Inferior parietal cortex (tissue), 1 donor: ENCODE data around the gene MIDN.
"Not testable (repeated sequence)": the region's sequence is repeated elsewhere in the genome, so short reads cannot be mapped to it uniquely, and the experiment has no call there.

Experiments used
- DNase-seq: peaks from one replicate; pipeline ENCODE4 v3.0.0-alpha.2; 2016; ENCODE audit errors: extremely low spot score

The MIDN gene

DNA sequence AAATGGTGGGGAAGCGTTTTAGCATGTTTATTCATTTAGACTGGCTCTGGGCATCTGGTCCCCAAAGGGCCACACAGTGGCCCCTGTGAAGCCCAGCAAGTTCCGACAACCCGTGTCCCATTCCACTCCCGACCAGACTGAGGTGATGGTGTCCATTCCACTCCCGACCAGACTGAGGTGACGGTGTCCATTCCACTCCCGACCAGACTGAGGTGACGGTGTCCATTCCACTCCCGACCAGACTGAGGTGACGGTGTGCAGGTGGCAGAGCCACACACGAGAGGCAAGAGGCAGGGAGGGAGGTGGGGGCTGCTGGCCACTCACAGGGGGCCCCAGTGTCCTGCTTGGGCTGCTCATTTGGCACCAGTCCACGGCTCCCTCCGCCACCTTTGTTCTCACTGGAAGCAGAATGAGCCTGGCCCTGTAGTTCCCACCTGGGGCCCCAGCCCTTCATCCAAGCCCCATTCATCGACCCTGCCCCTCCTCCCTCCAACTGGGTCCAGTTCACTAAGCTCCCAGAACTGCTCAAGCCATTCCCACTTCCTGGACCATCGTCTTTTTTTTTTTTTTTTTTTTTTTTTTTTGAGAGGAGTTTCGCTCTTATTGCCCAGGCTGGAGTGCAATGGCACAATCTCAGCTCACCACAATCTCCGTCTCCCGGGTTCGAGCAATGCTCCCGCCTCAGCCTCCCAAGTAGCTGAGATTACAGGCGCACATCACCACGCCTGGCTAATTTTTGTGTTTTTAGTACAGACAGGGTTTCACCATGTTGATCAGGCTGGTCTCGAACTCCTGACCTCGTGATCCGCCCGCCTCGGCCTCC, 1.9 kb upstream of the MIDN start:
- DNase-seq, result not testable (repeated sequence)

DNA sequence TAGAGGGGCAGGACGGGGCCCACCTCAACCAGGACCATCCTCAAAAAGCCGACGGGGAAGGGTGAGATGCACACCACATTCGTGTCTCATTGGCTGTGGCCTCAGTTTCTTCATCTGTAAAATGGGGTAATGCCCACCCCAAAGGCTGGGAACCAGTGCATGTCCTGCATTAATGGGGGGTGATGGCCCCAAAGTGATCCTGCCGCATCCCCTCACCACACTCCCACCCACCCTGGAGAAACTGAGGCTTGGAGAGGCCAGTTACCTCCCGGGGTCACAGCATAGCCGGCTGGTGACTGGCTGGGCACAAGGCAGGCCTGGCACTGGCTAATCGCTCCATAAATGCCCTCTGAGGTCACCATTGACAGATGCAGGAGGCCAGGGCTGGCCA, 640 bp upstream of the MIDN start:
- no peak for DNase-seq

DNA sequence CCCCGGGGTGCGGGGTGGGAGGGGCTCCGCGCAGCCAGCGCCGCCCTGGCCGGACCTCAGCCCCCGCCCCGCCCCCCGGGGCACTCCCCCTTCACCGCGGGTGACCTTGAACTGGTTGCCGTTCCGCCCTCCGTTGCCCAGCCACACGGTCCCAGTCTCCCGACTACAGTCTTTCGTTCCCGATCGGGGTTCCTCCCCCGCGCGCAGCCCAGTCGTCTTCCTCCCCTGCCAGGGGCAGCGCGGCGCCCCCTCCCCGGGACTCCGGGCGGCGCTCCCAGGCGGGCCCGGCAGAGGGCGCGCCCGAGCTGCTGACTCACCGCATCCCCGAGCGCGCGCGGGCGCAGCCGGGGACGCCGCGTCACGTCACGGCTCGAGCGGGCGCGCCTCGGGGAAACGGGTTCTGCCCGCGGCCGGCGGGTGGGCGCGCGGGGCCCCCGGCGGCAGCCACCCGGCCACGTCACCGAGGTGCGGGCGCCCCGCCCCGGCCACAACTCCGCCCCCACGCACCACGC, 459 bp downstream of the MIDN start:
- DNase-seq, result peak; percentile 70

DNA sequence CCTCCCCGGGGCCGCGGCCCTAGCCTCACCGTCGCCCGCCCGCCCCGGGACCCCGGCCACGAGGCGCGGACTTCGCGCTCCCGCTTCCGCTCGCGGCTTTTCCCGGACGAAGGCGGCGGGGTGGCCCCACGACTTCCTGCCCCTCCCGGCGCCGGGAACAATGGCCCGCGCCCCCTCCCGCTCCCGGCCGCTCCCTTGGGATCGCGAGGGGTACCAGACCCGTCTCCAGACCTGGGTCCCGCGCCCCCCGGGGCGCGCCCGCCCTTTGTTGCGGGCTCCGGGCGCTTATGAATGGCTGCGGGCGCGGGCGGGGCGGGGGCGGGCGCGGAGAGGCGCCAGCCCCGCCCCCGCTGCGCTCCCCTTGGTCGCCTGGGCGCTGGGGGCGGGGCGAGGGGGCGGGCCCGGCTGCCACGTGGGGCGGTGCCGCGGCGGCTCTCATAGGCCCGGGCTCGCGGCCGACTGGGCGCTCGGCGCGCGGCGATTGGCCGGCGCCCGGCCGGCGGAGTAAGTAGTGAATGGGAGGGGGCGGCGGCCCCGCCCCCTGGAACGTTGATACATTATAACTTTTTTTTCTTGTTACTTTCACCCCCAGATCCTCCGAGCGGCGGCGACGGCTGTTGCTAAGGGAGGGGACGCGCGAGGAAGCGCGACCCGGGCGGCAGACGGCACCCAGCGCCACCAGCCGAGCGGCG, 1.1 kb downstream of the MIDN start:
- peak; percentile 87 for DNase-seq

DNA sequence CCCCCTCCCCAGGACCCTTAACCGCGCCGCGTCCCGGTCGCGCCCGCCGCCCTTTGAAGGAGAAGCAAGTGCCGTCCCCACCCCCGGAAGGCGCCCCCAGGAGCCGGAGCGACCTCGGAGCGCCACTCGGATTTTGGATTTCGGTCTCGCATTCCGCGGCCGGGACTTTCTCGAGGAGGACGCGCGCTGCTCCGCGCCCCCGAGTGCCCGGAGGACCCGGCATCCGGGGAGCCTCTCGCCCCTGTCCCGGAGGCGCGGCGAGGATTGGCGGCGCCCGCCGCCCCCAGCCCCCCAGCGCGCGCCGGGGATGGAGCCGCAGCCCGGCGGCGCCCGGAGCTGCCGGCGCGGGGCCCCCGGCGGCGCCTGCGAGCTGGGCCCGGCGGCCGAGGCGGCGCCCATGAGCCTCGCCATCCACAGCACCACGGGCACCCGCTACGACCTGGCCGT, 1.6 kb downstream of the MIDN start:
- no peak for DNase-seq

DNA sequence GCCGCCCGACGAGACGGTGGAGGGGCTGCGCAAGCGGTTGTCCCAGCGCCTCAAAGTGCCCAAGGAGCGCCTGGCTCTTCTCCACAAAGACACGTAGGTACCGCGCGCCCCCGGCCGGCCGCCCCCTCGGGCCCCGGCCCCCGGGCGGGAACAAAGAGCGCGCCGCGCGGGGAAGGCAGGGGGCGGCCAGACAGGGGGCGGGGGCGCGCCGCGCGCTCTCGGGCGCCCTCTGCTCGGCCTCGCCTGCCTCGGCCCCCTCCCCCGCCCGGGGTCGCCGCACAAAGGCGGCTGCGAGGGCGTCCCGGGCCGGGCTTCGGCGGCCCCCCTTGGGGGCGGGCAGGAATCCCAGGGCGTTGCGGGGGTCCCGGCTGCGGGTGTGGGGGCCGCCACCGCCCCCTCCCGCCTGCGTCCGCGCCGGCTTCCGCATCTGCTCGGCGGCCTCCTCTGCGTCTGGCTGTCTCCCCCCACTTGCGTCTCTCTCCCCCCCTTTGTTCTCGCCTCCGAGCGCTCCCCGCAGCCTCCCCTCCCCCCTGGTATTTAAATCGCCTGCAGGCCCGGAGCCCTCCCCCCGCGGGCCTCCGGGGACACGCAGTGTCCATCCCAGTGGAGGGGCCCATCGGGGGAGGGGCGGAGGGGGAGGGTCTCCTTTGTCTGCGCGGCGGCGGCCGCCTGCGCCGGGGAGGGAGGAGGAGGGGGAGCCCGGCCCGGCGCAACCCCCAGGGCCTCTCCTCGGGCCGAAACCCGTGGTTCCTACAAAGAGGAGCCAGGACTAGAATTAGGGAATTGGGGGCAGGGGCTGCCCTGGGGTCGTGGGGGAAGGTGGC, 2.3 kb downstream of the MIDN start:
- no peak for DNase-seq

DNA sequence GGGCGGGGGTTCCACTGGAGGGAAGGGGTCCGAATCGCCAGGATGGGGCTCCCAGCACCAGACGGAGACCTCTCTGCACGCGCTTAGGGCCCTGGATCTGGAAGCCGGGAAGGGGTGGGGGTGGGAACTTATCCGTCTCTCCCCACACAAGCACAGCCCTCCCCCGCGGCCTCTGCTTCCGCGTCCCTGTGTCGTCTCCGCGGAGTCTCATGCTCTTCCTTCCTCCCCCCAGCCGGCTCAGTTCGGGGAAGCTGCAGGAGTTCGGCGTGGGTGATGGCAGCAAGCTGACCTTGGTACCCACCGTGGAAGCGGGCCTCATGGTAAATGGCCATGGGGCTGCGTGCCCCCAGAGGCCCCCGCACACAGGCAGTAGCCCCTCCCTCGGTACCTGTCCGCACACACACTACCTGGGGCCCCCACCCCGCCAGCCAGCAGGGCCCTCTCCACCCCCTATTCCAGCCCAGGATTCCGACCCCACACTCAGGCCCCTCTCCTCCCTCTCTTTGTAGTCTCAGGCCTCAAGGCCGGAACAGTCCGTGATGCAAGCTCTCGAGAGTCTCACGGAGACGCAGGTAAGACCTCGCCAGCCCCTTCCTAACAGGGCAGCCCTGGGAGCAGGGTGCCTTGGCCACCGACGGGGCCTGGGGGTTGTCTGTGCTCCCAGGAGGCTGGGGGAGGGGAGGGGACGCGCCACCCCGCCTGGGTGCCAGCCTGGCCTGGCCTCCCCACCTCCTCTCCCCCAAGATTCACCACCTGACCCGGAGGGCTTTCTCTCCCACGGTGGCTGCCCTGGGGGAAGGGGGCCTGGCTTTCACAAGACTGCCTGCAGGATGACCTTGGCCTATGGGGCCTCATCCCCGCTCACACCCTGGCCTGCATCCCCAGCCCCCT, 3.2 kb downstream of the MIDN start:
- DNase-seq, result no peak

DNA sequence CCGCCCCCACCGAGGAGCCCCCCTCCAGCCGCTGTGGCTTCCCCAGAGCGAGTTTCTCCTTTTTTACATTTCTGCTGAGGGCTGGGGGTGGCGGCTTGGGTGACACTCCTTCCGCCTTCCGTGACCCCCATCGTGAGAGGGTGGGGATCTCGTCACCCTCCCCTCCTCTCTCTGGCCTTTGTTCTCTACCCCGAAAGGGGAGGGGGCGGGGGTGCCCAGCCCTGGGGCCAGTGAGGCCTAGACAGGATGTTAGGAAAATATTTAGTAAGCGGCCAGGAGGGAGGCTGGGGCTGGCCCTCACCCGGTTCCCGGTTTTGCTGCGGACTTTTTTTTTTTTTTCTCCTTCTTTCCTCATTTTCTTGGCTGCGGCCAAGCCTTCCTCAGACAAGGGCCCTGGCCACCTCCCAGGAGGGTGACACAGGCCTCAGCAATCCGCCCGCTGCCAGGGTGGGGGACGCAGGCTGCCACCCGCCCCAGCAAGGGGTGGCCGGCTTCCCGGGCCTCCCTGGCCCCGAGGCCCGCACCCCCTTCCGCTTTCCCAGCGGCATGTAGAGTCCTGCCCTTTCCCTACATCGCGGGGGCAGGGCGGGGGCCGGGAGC, 3.9 kb downstream of the MIDN start:
- DNase-seq, result no peak

DNA sequence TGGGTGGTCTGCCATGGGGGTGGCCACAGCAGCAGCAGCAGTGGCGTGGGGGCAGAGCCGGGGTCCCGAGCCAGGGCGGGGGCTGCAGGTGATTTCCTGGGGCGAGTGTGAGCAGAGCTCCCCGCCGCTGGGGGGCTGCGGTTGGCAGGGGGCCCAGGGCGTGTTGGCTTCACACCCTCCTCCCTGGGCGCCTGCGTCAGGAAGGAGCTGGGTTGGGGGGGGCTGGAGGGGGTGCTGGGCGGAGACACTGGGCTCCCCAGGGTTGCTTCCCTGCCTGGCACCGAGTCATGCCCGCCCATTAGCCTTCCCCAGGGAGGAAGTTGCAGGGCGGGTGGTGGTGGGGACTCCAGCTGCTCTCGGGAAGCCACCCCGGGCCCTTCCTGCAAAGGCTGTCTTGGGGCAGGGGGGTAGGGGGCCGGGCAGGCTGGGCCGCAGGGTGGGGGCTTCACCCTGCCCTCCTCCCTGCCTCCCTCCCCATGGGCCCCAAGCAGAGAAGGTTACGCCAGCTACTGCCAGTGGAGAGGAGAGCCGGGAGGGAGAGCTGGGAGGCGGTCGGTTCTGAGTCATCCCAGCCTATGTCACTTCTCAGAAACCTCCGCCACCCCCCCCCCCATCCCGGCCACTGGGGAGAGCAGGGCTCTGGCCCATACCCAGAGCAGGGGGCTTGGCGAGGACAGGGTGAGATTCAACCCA, 4.6 kb downstream of the MIDN start:
- no peak for DNase-seq

DNA sequence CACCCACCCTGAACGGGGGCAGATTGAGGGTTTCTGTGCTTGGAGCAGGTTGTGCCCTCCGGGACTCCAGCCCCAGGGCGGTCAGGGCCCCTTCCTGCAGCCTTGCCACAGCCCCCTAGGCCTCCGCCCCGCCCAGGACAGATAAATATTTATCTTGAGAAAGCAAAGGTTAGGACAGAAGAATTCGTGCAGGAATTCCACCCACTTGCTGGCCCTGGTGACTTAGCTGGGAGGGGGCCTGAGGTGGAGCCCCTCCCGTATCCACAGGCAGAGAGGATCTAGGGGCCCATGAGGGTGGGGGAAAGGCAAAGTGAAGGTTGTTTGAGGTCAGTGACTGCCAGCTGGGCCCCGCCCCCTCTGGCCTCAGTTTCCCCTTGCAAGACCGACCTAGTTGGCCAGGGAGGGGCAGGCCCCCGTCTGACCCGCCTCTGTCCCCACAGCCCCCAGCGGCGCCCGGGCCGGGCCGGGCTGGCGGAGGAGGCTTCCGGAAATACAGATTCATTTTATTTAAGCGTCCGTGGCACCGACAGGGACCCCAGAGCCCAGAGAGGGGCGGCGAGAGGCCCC, 5.2 kb downstream of the MIDN start:
- no peak for DNase-seq

DNA sequence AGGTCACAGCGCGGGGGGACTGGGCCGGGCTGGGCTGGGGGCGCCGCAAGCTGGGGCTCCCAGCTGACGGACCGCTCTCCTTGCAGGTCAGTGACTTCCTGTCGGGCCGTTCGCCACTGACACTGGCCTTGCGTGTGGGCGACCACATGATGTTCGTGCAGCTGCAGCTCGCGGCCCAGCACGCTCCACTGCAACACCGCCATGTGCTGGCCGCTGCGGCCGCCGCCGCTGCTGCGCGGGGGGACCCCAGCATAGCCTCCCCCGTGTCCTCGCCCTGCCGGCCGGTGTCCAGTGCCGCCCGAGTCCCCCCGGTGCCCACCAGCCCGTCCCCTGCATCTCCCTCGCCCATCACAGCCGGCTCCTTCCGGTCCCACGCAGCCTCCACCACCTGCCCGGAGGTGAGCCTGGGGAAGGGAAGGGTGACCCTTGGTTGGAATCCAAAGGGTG, 5.7 kb downstream of the MIDN start:
- no peak for DNase-seq

DNA sequence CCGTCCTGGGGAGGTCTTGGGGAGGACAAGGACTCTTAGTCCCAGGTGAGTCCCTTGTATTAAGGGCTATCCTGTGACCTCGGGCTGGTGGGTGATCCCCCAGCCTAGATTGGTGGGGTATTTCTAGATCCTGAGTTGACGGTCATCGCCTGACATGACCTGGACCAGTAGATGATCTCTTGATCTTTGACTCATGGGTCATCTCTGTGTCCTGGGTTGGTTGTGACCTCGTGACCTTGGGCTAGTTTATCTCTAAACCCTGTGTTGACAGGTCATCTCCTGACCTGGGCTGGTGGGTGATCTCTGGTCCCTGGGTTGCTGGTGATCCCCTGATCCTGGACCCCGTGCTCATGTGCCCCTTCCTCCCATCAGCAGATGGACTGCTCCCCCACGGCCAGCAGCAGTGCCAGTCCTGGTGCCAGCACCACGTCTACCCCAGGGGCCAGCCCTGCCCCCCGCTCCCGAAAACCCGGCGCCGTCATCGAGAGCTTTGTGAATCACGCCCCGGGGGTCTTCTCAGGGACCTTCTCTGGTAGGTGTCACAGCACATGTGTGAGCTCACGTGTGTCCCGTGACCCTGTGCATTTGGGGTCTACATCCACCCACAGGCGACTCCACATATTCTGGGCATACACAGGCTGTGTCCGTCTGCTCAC, 6.3 kb downstream of the MIDN start:
- no peak for DNase-seq

DNA sequence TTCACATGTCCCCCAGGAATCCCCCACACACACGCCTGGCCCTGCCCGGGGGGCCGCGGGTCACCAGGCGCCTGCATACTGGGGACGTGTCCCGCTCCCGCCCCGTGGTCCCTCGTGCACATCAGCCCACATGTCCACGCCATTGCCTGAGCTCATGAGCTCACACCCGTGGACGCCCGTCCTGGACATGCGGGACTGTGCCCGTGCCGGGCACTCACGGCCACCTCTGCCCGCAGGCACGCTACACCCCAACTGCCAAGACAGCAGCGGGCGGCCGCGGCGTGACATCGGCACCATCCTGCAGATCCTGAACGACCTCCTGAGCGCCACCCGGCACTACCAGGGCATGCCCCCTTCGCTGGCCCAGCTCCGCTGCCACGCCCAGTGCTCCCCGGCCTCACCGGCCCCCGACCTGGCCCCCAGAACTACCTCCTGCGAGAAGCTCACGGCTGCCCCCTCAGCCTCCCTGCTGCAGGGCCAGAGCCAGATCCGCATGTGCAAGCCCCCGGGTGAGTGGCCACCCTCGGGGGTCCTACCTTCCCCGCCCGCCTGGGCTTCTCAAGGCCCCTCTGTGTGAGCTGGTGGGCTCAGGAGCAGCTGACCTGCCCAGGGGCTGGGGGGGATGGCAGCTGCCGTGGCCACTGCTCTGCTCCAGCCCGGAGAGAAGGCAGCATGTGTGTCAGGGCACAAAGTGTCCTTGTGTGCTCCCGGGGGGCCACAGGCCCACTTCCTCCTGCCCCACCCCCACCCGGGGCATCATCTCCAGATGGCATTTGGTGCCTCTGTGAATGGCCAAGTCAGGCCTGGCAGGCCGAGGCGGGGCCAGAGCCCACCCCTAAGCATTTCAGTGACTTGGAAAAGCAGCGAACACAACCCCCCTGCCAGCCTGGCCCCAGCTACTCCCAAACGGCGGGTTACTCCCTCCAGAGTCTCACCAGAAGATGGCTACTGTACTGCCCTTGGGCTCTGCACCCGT, 7.1 kb downstream of the MIDN start:
- no peak for DNase-seq

DNA sequence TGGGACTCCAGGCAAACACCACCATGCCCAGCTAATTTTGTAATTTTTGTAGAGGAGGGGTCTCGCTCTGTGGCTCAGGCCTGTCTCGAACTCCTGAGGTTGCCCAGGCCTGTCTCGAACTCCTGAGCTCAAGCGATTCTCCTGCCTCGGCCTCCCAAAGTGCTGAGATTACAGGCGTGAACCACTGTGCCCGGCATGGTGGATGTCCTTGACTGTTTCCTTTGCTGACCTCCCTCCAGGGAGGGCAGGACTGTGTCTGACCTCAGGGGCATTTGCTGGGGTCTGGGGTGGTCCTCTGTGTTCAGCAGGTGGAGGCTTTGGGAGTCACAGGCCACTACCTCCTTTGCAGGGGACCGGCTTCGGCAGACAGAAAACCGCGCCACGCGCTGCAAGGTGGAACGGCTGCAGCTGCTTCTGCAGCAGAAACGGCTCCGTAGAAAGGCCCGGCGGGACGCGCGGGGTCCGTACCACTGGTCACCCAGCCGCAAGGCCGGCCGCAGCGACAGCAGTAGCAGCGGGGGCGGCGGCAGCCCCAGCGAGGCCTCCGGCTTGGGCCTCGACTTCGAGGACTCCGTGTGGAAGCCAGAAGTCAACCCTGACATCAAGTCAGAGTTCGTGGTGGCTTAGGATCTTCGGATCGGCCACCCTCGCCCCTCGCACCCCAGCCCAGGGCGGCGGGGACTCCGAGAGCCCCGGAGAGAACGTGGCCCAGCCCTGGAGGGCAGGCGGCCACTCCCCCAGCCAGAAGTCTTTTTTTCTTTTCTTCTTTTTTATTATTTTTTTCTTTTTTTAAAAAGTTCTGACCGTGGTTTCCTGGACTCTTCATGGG, 8.5 kb downstream of the MIDN start:
- no peak for DNase-seq

DNA sequence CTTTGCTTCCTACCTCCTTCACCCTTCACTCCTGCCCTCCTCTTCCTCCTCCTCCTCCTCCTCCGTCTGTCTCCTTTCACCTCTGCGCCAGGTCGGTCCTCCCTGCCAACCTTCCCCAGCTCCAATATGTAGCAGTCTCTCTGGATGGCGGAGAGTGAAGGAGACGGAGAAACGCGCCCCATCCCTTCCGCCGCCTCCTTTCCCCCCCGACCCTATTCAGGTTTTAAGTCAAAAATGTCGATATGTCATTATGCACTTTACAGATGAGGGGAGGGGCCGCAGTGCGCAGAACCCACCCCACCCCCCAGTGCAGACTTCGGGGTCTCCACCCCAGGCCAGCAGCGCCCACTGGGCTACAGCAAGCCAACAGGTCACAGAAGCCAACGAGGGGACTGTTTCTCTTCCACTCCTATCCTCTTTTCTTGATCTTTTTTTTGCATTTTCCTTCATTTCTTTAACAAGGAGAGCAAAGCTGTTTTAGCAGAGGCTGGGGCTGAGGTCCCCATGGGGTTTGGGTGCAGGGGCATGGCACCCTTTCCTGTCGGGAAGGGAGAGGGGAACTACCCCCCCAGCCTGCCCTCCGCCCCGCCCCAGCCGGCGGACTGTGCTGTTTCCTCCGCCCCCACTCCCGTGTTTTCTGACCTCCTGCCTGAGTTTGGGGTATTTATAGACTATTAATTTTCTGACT, 9.2 kb downstream of the MIDN start:
- DNase-seq, result no peak

DNA sequence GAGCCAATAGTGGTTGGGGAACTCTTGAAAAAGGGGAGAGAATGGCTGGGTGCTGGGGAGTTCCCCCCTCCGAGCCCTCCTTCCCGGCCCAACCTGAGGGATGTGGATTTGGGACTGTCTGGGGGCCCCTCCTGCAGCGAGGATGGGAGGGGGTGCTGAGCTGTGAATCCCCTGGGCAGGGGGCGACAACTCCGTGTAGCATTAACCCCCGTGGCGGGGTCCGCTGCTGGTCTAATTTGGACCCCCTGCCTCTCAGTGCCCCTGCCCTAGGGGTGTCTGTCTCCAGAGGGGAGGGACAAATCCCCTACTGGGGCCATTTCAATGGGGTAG, 9.7 kb downstream of the MIDN start:
- DNase-seq, result no peak
